IMR-90 (cell line): ENCODE results near the gene CAPN5.
"Not testable (repeated sequence)": the region's sequence is repeated elsewhere in the genome, so short reads cannot be mapped to it uniquely, and the experiment has no call there.

Source experiments
- RCOR1 ChIP-seq: IDR thresholded peaks from 2 replicates; pipeline ENCODE4 v1.6.1; 2012; ENCODE audit warnings: mild to moderate bottlenecking, low read length, improper control_type of control experiment; ENCODE audit not compliant: insufficient replicate concordance
- TF ChIP-seq, protein P1 (sequence below): conservative IDR thresholded peaks from 2 replicates; pipeline ENCODE4 v1.5.1; 2012; ENCODE audit warnings: mild to moderate bottlenecking, low read depth, low read length, improper control_type of control experiment

- TF ChIP-seq, protein P1, sequence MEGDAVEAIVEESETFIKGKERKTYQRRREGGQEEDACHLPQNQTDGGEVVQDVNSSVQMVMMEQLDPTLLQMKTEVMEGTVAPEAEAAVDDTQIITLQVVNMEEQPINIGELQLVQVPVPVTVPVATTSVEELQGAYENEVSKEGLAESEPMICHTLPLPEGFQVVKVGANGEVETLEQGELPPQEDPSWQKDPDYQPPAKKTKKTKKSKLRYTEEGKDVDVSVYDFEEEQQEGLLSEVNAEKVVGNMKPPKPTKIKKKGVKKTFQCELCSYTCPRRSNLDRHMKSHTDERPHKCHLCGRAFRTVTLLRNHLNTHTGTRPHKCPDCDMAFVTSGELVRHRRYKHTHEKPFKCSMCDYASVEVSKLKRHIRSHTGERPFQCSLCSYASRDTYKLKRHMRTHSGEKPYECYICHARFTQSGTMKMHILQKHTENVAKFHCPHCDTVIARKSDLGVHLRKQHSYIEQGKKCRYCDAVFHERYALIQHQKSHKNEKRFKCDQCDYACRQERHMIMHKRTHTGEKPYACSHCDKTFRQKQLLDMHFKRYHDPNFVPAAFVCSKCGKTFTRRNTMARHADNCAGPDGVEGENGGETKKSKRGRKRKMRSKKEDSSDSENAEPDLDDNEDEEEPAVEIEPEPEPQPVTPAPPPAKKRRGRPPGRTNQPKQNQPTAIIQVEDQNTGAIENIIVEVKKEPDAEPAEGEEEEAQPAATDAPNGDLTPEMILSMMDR, result not testable (repeated sequence)
- not testable (repeated sequence) for TF ChIP-seq RCOR1
Measured at GRCh38 chr11:77047928-77048446, 18.8 kb upstream of the CAPN5 start.
